HG02588 (cell line): ENCODE results near the gene TSPAN15.
"Not testable (repeated sequence)": the region's sequence is repeated elsewhere in the genome, so short reads cannot be mapped to it uniquely, and the experiment has no call there.

ENCODE experiments used
- ATAC-seq: cut with Tn5 transposase; IDR thresholded peaks from one replicate; pipeline ENCODE4 v1.9.1; 2021; ENCODE audit warnings: mild to moderate bottlenecking, moderate library complexity; ENCODE audit not compliant: unreplicated experiment

TSPAN15 gene

GRCh38 chr10:69445041-69445440 is 6.2 kb upstream of the TSPAN15 start:
- ATAC-seq, result no peak

GRCh38 chr10:69446229-69446628 is 5.0 kb upstream of the TSPAN15 start:
- no peak for ATAC-seq

- ATAC-seq, result no peak
These were observed 4.6 kb upstream of the TSPAN15 start for GRCh38 chr10:69446650-69447151.

- ATAC-seq, result no peak
These were observed 1.4 kb upstream of the TSPAN15 start for GRCh38 chr10:69449841-69450240.

- ATAC-seq, result not testable (repeated sequence)
These were observed 870 bp upstream of the TSPAN15 start for GRCh38 chr10:69450395-69450794.

GRCh38 chr10:69451784-69452251 is 553 bp downstream of the TSPAN15 start:
- ATAC-seq, result no peak

GRCh38 chr10:69452676-69453415 is 1.6 kb downstream of the TSPAN15 start:
- ATAC-seq, result no peak

- no peak for ATAC-seq
These were observed 2.5 kb downstream of the TSPAN15 start for GRCh38 chr10:69453795-69454194.

GRCh38 chr10:69455006-69455763 is 3.9 kb downstream of the TSPAN15 start:
- no peak for ATAC-seq

- ATAC-seq, result no peak
These were observed 5.8 kb downstream of the TSPAN15 start for GRCh38 chr10:69456880-69457693.

- no peak for ATAC-seq
These were observed 6.5 kb downstream of the TSPAN15 start for GRCh38 chr10:69457771-69458237.

- no peak for ATAC-seq
These were observed 7.3 kb downstream of the TSPAN15 start for GRCh38 chr10:69458430-69459100.

GRCh38 chr10:69459101-69459790 is 8.0 kb downstream of the TSPAN15 start:
- ATAC-seq, result no peak

GRCh38 chr10:69459893-69460575 is 8.8 kb downstream of the TSPAN15 start:
- ATAC-seq, result no peak

- no peak for ATAC-seq
These were observed 9.4 kb downstream of the TSPAN15 start for GRCh38 chr10:69460576-69461242.

- ATAC-seq, result no peak
These were observed 10.2 kb downstream of the TSPAN15 start for GRCh38 chr10:69461243-69462025.

- ATAC-seq, result no peak
These were observed 12.6 kb downstream of the TSPAN15 start for GRCh38 chr10:69463886-69464285.

GRCh38 chr10:69464401-69464800 is 13.1 kb downstream of the TSPAN15 start:
- ATAC-seq, result no peak
